WERI-Rb-1 (cell line): Measurements from ENCODE around the gene RBM26.

Source experiments
- DNase-seq: peaks from one replicate; pipeline ENCODE4 v3.0.0-alpha.2; 2020
- H3K27ac ChIP-seq: fragments of 250-450 bp; sonication (Bioruptor Pico); 2 replicates; pipeline ENCODE4 v1.5.1; 2020; ENCODE audit warnings: mild to moderate bottlenecking, moderate library complexity
- H3K27me3 ChIP-seq: fragments of 250-450 bp; sonication (Bioruptor Pico); 2 replicates; pipeline ENCODE4 v1.5.1; 2021; ENCODE audit warnings: mild to moderate bottlenecking, low read depth, moderate library complexity; ENCODE audit not compliant: insufficient read depth, severe bottlenecking
- H3K36me3 ChIP-seq: fragments of 250-450 bp; sonication (Bioruptor Pico); 2 replicates; pipeline ENCODE4 v1.5.1; 2020; ENCODE audit warnings: mild to moderate bottlenecking, moderate library complexity
- H3K4me3 ChIP-seq: 2 replicates; pipeline ENCODE4 v1.5.1; 2011; ENCODE audit warnings: low read depth, mild to moderate bottlenecking, control low read depth, low read length
- H3K9me3 ChIP-seq: fragments of 250-450 bp; sonication (Bioruptor Pico); 2 replicates; pipeline ENCODE4 v1.5.1; 2021; ENCODE audit warnings: mild to moderate bottlenecking, moderate library complexity; ENCODE audit not compliant: severe bottlenecking
- TF ChIP-seq, protein P1 (sequence below): IDR thresholded peaks from 2 replicates; pipeline ENCODE4 v1.5.1; 2011; ENCODE audit warnings: low read depth, mild to moderate bottlenecking, control low read depth, inconsistent platforms, low read length

The RBM26 gene

DNA sequence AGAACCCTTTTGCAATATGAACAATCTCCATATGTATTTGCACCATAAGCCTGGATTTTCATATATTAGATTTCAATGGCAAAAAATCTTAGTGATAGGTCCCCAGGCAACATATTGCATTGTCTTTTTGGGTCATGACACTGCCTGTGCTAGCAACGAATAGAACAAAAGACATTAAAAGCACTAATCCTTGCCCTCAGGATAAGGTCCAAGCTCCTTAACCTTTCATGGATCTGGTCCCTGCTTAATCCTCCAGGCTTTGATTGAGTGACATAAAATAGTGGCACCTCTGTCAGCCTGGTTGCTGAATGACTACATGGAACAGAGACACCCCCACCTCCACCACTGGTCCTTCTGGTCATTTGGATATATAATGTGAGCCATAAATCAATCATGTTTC, 134.4 kb downstream of the RBM26 start:
- no peaks in the 10 kb centered on the region for H3K27me3 ChIP-seq
- DNase-seq: peak; percentile 9
- TF ChIP-seq, protein P1, sequence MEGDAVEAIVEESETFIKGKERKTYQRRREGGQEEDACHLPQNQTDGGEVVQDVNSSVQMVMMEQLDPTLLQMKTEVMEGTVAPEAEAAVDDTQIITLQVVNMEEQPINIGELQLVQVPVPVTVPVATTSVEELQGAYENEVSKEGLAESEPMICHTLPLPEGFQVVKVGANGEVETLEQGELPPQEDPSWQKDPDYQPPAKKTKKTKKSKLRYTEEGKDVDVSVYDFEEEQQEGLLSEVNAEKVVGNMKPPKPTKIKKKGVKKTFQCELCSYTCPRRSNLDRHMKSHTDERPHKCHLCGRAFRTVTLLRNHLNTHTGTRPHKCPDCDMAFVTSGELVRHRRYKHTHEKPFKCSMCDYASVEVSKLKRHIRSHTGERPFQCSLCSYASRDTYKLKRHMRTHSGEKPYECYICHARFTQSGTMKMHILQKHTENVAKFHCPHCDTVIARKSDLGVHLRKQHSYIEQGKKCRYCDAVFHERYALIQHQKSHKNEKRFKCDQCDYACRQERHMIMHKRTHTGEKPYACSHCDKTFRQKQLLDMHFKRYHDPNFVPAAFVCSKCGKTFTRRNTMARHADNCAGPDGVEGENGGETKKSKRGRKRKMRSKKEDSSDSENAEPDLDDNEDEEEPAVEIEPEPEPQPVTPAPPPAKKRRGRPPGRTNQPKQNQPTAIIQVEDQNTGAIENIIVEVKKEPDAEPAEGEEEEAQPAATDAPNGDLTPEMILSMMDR: no peak

DNA sequence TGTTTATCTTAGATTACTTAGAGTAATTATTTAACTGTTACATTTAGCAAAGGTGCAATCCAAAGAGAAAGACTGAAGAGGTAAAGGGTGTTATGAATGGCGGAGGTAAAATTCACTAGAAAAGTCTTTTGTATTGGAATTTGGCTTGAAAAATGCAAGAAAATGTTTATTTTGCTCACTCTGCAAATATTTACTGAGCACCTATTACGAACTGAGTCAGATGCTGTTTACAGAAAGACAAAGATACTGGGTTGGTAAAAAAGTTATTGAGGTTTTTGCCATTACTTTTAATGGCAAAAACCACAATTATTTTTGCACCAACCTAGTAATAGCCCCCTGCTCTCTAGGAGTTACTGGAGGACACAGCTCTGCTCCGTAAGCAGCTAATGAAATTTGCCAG, 135.2 kb downstream of the RBM26 start:
- DNase-seq: no peak
- no peaks in the 10 kb centered on the region for H3K9me3 ChIP-seq
- H3K4me3 ChIP-seq: no peak overlapping the region
- no peaks in the 10 kb centered on the region for H3K27me3 ChIP-seq
- no peak overlapping the region for H3K27ac ChIP-seq
- TF ChIP-seq, protein P1: no peak
- H3K36me3 ChIP-seq: no peaks in the 10 kb centered on the region

More for the DNA sequence above, 134.4 kb downstream of the RBM26 start:
- H3K9me3 ChIP-seq: no peaks in the 10 kb centered on the region
- no peak overlapping the region for H3K4me3 ChIP-seq
- H3K27ac ChIP-seq: no peak overlapping the region
- no peaks in the 10 kb centered on the region for H3K36me3 ChIP-seq
